Fibroblast of villous mesenchyme (primary cell): ENCODE data around the gene MIPEP. TPM values are rescaled to one million over a fixed set of nuclear protein-coding genes. Genes with fewer than 3 reads are reported as not detected.

Experiments used
- DNase-seq: peaks from one replicate; pipeline ENCODE4 v3.0.0-alpha.2; 2010; ENCODE audit warnings: low read depth
- H3K4me3 ChIP-seq: 2 replicates; pipeline ENCODE4 v1.5.1; 2011; ENCODE audit warnings: low read depth, mild to moderate bottlenecking, low read length
- total RNA-seq: library from RNA; depleted of rRNA; stranded (reverse); fragments of >200 nt; gene quantifications from 2 replicates; pipeline ENCODE4 v1.2.3, GENCODE V29; 2012
- TF ChIP-seq, protein P1 (sequence below): IDR thresholded peaks from 2 replicates; pipeline ENCODE4 v1.5.1; 2012; ENCODE audit warnings: low read depth, mild to moderate bottlenecking, low read length; ENCODE audit not compliant: insufficient read depth

Gene MIPEP
- total RNA-seq, 1 donor = 38.9 TPM

DNA sequence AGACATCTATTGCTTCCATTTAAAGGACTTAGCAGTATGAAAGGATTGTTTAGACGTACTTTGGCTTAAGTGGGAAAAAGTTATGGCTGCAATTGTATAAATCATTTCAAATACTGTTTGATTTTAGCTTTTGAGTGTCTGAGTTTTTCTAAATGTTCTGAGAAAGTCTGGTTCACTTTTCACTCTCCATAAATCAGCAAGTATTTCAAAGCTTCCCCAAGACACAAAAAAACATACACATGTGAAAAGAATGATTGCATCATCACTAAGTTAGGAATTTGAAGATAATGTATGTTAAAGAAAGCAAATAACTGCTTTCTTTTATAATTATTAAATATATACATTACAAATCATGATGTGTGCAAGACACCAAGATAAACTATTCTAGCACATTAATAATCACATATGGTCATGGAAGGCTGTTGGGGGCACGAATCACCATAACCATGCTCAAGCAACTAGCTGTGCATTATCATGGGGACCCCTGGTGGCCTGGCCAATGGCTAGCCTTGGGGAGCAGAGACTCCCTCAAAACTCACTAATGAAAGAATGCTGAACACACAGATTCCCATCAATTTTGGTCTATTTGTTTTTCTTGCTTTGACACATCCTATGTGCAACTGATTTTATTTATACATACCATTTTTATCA is 111.1 kb downstream of the MIPEP start:
- DNase-seq = peak; percentile 74
- TF ChIP-seq, protein P1, sequence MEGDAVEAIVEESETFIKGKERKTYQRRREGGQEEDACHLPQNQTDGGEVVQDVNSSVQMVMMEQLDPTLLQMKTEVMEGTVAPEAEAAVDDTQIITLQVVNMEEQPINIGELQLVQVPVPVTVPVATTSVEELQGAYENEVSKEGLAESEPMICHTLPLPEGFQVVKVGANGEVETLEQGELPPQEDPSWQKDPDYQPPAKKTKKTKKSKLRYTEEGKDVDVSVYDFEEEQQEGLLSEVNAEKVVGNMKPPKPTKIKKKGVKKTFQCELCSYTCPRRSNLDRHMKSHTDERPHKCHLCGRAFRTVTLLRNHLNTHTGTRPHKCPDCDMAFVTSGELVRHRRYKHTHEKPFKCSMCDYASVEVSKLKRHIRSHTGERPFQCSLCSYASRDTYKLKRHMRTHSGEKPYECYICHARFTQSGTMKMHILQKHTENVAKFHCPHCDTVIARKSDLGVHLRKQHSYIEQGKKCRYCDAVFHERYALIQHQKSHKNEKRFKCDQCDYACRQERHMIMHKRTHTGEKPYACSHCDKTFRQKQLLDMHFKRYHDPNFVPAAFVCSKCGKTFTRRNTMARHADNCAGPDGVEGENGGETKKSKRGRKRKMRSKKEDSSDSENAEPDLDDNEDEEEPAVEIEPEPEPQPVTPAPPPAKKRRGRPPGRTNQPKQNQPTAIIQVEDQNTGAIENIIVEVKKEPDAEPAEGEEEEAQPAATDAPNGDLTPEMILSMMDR = peak; percentile 22
- H3K4me3 ChIP-seq = no peak overlapping the region

DNA sequence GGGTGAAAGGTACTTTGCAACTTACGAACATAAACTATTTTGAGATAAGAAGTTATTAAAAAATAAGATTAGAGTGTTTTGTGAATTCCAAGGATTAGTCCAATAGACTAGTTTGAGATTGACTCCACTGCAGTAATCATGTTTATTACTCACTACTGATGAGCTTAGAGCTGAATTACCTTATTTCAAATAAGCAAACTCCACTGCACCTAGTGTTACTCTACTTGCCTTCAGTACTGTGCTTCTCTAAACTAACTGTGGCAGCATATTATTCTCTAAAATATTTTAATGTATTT is 111.7 kb downstream of the MIPEP start:
- DNase-seq = no peak
- no peak overlapping the region for H3K4me3 ChIP-seq
- TF ChIP-seq, protein P1 = no peak

DNA sequence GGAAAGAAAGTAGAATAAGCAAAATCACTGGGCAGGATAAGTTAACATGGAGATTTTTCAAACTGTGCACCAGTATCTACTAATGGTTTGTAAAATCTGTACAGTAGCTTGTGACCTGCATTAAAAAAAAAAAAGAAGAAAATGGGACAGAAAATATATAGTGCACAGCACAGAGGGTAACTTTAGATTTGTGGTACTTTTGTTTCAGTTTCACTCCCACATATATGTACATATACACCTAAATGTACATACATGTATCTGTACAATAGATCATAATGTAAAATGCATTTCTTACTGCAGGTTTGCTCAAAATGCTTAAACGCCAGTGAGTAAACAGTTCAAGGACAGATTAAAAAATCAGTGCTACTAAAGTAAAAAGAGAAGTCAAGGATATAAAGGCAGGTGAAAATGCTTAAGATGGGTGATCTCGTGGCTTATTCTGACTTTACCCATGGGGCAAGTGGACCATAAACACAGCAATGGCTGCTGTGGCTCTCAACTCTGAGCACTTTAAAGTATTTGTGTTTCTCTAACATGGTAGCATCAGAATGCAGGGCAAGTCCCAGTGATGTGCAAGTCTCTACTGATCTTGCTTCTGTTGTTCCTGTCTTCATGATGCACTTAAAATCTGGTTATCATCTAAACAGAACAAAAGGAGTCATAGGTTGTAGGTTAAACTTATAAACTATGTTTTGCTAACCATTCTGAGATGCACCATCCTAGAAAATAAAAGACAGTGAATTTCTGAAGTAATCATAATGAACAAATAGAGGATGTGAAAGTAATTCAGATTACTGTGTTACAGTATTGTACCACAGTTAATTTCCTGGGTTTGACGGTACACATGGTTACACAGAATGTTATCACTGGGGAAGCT is 112.3 kb downstream of the MIPEP start:
- DNase-seq = no peak
- TF ChIP-seq, protein P1 = no peak
- no peak overlapping the region for H3K4me3 ChIP-seq

DNA sequence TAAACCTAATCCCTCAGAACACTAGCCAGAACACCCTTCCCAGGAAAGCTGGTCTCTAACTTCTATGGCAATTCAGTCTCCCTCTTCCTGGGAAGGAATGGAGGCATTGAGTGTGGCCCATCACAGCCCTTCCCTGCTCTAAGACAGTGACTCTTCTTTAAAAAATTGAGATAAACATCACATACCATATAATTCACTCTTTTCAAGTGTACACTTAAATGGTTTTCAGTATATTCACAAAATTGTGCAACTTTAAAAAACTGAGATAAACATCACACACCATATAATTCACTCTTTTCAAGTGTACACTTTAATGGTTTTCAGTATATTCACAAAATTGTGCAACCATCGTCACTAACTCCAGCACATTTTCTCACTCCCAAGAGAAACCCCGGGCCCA is 116.5 kb downstream of the MIPEP start:
- H3K4me3 ChIP-seq = no peak overlapping the region
- no peak for DNase-seq
- TF ChIP-seq, protein P1 = no peak

DNA sequence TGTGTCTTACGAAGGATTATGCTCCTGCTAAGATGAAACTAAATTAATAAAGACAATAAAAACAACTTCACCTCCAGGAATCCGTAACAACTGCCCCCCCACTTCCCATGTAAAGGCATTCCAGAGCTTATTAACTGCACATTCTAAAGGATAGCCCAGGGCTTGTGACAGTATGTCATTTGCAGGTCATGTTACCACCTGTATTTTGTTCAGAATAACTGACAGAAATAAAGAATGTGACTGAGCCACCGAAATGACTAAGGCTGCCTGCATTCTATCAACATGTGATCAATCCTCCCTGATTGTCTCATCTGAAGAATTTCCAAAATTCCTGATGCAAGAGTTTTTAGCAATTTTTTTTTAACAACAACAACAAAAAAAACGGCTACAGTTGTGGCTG is 117.2 kb downstream of the MIPEP start:
- peak; percentile 41 for DNase-seq
- H3K4me3 ChIP-seq = no peak overlapping the region
- TF ChIP-seq, protein P1 = no peak

DNA sequence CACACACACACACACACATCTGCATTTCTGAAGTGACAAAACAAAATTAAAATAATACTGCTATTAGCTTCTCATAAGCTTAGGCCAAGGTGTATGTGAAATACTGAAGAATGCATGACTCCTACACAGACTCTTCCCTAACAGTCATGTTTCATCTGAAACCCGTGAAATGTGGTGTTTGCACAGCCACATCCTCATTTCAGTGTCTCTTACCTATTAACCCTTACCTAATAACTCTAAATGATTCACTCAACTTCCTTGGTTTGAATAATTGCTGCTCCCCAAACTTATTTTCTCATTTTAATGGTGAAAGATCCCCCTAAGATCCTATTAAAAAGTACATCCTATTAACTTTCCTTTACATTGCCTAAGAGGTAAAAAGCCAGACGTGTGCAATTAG is 117.6 kb downstream of the MIPEP start:
- DNase-seq = no peak
- no peak overlapping the region for H3K4me3 ChIP-seq
- TF ChIP-seq, protein P1 = no peak
